Caco-2 (cell line): ENCODE results near the gene ARHGEF16. TPM values are rescaled to one million over a fixed set of nuclear protein-coding genes. Genes with fewer than 3 reads are reported as not detected.

Source experiments
- BruUV-seq: library from RNA; stranded (reverse); fragments of 400-500 nt; replicated peaks from 2 replicates; lab custom pipeline; 2021; lab: Mats Ljungman, UMichigan
- CTCF ChIA-PET: fragments of 300-600 bp; sonication (Branson Sonifier 250); formaldehyde crosslinking; loops from one replicate; lab custom pipeline; 2022; ENCODE audit warnings: antibody characterized with exemption; lab: Charles Lee
- POLR2A ChIA-PET: fragments of 300-600 bp; sonication (Branson Sonifier 250); formaldehyde crosslinking; loops from one replicate; lab custom pipeline; 2022; ENCODE audit warnings: antibody characterized with exemption; lab: Charles Lee
- DNase-seq, 2 experiments: peaks; one replicate each; pipeline versions ENCODE4 v3.0.0 to v3.0.0-alpha.2; 2020 to 2022
- H3K27me3 ChIP-seq: replicated peaks from 2 replicates; pipeline ENCODE4 v1.6.0; 2011; ENCODE audit warnings: low read length; ENCODE audit not compliant: control insufficient read depth, insufficient read depth
- H3K36me3 ChIP-seq: 2 replicates; pipeline ENCODE4 v1.5.1; 2011; ENCODE audit warnings: low read length; ENCODE audit not compliant: control insufficient read depth, insufficient read depth
- H3K4me1 ChIP-seq: fragments of 250-450 bp; sonication (Bioruptor Pico); 2 replicates; pipeline ENCODE4 v1.5.1; 2020; ENCODE audit warnings: mild to moderate bottlenecking
- H3K4me3 ChIP-seq: 2 replicates; pipeline ENCODE4 v1.5.1; 2011; ENCODE audit warnings: low read depth, mild to moderate bottlenecking, control low read depth, low read length
- H3K9me3 ChIP-seq: fragments of 250-450 bp; sonication (Bioruptor Pico); 2 replicates; pipeline ENCODE4 v1.5.1; 2020; ENCODE audit warnings: mild to moderate bottlenecking, moderate library complexity
- H3K27ac Mint-ChIP-seq: one replicate; pipeline ENCODE4 v1.8.0; 2022; ENCODE audit warnings: mixed read lengths; ENCODE audit not compliant: unreplicated experiment
- H3K27me3 Mint-ChIP-seq: one replicate; pipeline ENCODE4 v1.8.0; 2022; ENCODE audit warnings: mixed read lengths; ENCODE audit not compliant: insufficient read depth, unreplicated experiment
- H3K36me3 Mint-ChIP-seq: one replicate; pipeline ENCODE4 v1.8.0; 2022; ENCODE audit warnings: mild to moderate bottlenecking, mixed read lengths; ENCODE audit not compliant: insufficient read depth, unreplicated experiment
- H3K4me1 Mint-ChIP-seq: one replicate; pipeline ENCODE4 v1.8.0; 2022; ENCODE audit warnings: low read depth, mixed read lengths; ENCODE audit not compliant: unreplicated experiment
- H3K4me3 Mint-ChIP-seq: one replicate; pipeline ENCODE4 v1.8.0; 2022; ENCODE audit warnings: mild to moderate bottlenecking, moderate library complexity, mixed read lengths; ENCODE audit not compliant: unreplicated experiment
- H3K9me3 Mint-ChIP-seq: one replicate; pipeline ENCODE4 v1.8.0; 2022; ENCODE audit warnings: mixed read lengths; ENCODE audit not compliant: unreplicated experiment
- intact Hi-C: fragments of 100-400 bp; cut with micrococcal nuclease; formaldehyde crosslinking; loops from one replicate; pipeline ENCODE4 v1.10.0; 2022; ENCODE audit not compliant: unreplicated experiment
- total RNA-seq: library from RNA; stranded (reverse); gene quantifications from 2 replicates; pipeline ENCODE4 v1.2.3, GENCODE V29; 2022
- TF ChIP-seq, protein P1 (sequence below), 2 experiments: fragments of 200-600 bp in 1 of 2; IDR thresholded peaks; 1 replicate in 1 of 2; 2 replicates in 1 of 2; pipeline versions ENCODE4 v1.5.1 to v1.8.0; 2011 to 2022; ENCODE audit warnings: antibody characterized with exemption in 1 of 2, control low read depth in 1 of 2, inconsistent platforms in 1 of 2, low read depth in 1 of 2, low read length in 1 of 2, mild to moderate bottlenecking in 1 of 2, moderate library complexity in 1 of 2; ENCODE audit not compliant: insufficient read depth in 1 of 2, severe bottlenecking in 1 of 2, unreplicated experiment in 1 of 2

ARHGEF16 gene
- total RNA-seq, 1 experiment from 2014 or later, result 40.6 TPM

DNA sequence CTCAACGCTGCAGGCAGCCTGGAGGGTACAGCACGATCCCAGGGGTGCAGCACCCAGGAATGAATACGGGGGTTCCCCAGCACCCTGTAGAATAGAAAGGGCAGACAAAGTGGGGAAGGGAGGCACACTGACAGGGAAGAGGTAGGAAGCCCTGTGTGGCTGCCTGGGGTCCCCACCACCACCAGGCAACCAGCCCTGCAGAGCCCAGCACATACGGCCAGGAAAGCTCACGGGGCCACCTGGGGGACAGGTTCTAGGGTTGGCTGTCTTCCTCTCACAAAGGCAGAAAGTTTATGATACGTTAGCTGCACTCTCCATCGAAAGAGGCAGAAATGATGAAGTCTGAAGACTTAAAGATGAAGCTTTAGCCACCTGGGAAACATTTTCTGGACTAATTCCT is 52.5 kb downstream of the ARHGEF16 start:
- Histone ChIP-seq H3K9me3 (no peaks in the 10 kb centered on the region), H3K4me1 (no peaks in the 10 kb centered on the region), H3K27me3 (no peaks in the 10 kb centered on the region), H3K36me3 (no peaks in the 10 kb centered on the region), H3K4me3 (no peak overlapping the region)
- H3K4me3 Mint-ChIP-seq, result no peak overlapping the region
- no peak overlapping the region for H3K27ac Mint-ChIP-seq
- no peaks in the 10 kb centered on the region for H3K27me3 Mint-ChIP-seq
- intact Hi-C loops, result no loop called here
- no TSS peak for BruUV-seq
- POLR2A ChIA-PET, result no interaction called here
- no peak for DNase-seq
- H3K9me3 Mint-ChIP-seq, result no peaks in the 10 kb centered on the region
- no peaks in the 10 kb centered on the region for H3K4me1 Mint-ChIP-seq
- TF ChIP-seq, protein P1, sequence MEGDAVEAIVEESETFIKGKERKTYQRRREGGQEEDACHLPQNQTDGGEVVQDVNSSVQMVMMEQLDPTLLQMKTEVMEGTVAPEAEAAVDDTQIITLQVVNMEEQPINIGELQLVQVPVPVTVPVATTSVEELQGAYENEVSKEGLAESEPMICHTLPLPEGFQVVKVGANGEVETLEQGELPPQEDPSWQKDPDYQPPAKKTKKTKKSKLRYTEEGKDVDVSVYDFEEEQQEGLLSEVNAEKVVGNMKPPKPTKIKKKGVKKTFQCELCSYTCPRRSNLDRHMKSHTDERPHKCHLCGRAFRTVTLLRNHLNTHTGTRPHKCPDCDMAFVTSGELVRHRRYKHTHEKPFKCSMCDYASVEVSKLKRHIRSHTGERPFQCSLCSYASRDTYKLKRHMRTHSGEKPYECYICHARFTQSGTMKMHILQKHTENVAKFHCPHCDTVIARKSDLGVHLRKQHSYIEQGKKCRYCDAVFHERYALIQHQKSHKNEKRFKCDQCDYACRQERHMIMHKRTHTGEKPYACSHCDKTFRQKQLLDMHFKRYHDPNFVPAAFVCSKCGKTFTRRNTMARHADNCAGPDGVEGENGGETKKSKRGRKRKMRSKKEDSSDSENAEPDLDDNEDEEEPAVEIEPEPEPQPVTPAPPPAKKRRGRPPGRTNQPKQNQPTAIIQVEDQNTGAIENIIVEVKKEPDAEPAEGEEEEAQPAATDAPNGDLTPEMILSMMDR (IDR thresholded peaks at IDR 0.05; ENCODE audit: insufficient read depth in 1 of 2, low read depth in 1 of 2, low read length in 1 of 2, severe bottlenecking in 1 of 2, unreplicated experiment in 1 of 2), result no peak
- CTCF ChIA-PET, result no interaction called here
- H3K36me3 Mint-ChIP-seq, result no peaks in the 10 kb centered on the region

DNA sequence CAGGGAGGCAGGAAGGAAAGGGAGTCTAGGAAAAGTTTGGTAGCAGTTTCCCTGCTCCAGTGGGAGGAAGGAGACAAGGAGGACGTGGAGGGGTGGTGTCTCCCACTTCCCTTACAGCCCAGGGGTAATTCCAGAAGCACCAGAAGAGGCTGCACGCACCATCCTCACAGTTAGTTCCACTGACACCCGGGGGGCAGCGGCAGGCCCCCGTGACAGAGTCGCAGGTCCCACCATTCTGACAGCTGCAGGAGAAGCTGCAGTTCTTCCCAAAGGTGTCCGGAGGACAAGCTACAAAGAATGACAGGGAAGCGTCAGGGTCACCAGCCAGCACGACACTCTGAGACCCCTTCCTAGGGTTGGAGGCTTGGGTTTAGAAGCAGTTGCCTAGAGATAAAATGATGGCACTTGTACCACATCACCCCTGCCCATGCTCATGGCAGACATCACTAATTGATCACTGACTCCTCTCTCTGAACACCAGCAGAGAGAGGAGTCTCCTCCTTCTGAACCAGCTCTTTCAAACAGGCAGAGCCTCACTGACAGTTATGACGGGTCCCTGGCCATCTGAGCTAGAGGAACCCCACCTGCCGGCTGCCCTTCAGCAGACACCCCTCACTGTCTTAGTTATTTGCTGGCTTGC is 53.3 kb downstream of the ARHGEF16 start:
- H3K36me3 ChIP-seq, result no peaks in the 10 kb centered on the region
- DNase-seq, result no peak
- no peaks in the 10 kb centered on the region for H3K4me1 Mint-ChIP-seq
- H3K27me3 Mint-ChIP-seq, result no peaks in the 10 kb centered on the region
- no peaks in the 10 kb centered on the region for H3K9me3 ChIP-seq
- no peaks in the 10 kb centered on the region for H3K9me3 Mint-ChIP-seq
- BruUV-seq, result no TSS peak
- CTCF ChIA-PET, result no interaction called here
- POLR2A ChIA-PET, result no interaction called here
- intact Hi-C loops, result no loop called here
- H3K4me1 ChIP-seq, result no peaks in the 10 kb centered on the region
- H3K27ac Mint-ChIP-seq, result no peak overlapping the region
- no peaks in the 10 kb centered on the region for H3K27me3 ChIP-seq
- H3K36me3 Mint-ChIP-seq, result no peaks in the 10 kb centered on the region
- TF ChIP-seq, protein P1 (IDR thresholded peaks at IDR 0.05; ENCODE audit: insufficient read depth in 1 of 2, low read depth in 1 of 2, low read length in 1 of 2, severe bottlenecking in 1 of 2, unreplicated experiment in 1 of 2), result no peak
- H3K4me3 Mint-ChIP-seq, result no peak overlapping the region
- no peak overlapping the region for H3K4me3 ChIP-seq

DNA sequence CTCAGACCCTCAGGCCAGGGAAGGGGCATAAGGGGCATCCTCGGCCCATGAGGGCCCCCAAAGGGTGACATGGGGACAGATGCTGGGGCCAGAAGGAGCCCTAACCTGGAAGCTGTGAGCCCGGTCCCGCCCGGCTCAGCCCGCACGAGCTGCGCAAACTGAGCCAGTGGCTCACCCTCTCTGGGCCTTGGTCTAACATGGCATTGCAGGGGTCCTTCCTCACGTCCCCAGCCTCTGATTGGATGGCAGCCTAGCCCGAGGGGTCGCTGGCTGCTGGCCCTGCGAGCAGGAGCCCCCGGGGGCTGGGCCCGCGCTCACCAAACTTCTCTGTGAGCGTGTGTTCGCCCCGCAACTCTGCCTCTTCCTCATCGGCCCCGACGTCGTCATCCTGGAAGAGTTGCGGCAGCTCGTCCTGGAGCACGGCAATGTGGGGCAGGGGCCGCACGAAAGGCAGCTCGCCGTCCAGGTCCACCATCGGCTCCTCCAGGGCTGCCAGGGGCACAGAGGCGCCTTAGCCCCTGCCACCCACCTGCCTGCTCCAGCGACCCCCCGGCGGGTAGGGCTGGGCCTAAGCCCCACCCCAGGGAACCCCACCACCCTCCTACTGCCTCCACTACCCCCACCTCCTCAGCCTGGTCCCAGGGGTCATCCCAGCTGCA is 54.4 kb downstream of the ARHGEF16 start:
- H3K4me3 ChIP-seq, result no peak overlapping the region
- CTCF ChIA-PET, result no interaction called here
- no peaks in the 10 kb centered on the region for H3K36me3 ChIP-seq
- H3K4me1 ChIP-seq, result no peaks in the 10 kb centered on the region
- H3K27me3 ChIP-seq, result no peaks in the 10 kb centered on the region
- Mint-ChIP-seq H3K4me3 (no peak overlapping the region), H3K9me3 (no peaks in the 10 kb centered on the region), H3K4me1 (no peaks in the 10 kb centered on the region), H3K27ac (no peak overlapping the region), H3K27me3 (no peaks in the 10 kb centered on the region), H3K36me3 (no peaks in the 10 kb centered on the region)
- no peak for DNase-seq
- no peaks in the 10 kb centered on the region for H3K9me3 ChIP-seq
- TF ChIP-seq, protein P1 (IDR thresholded peaks at IDR 0.05; ENCODE audit: insufficient read depth in 1 of 2, low read depth in 1 of 2, low read length in 1 of 2, severe bottlenecking in 1 of 2, unreplicated experiment in 1 of 2), result no peak
- POLR2A ChIA-PET, result no interaction called here
- intact Hi-C loops, result no loop called here
- BruUV-seq, result no TSS peak
